ENCODE measurements around the gene TRIM74.
"Not testable (repeated sequence)": the region's sequence is repeated elsewhere in the genome, so short reads cannot be mapped to it uniquely, and the experiment has no call there.

- not testable (repeated sequence) for TF ChIP-seq ZBTB7A (tag by site-specific recombination; IDR thresholded peaks at IDR 0.05; ENCODE audit: low read depth); CTCF (tag by site-specific recombination; IDR thresholded peaks at IDR 0.05); HOXC10 (CRISPR knock-in tag; IDR thresholded peaks at IDR 0.05); ZNF350 (tag by site-specific recombination; IDR thresholded peaks at IDR 0.05); ZNF121 (tag by site-specific recombination; IDR thresholded peaks at IDR 0.05); ZNF274 (IDR thresholded peaks at IDR 0.05; ENCODE audit: low read length); ZNF274 (tag by site-specific recombination; IDR thresholded peaks at IDR 0.05; ENCODE audit: borderline replicate concordance)
- TF ChIP-seq, protein P1, sequence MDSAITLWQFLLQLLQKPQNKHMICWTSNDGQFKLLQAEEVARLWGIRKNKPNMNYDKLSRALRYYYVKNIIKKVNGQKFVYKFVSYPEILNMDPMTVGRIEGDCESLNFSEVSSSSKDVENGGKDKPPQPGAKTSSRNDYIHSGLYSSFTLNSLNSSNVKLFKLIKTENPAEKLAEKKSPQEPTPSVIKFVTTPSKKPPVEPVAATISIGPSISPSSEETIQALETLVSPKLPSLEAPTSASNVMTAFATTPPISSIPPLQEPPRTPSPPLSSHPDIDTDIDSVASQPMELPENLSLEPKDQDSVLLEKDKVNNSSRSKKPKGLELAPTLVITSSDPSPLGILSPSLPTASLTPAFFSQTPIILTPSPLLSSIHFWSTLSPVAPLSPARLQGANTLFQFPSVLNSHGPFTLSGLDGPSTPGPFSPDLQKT (IDR thresholded peaks at IDR 0.05; ENCODE audit: borderline replicate concordance, low read depth, low read length): not testable (repeated sequence)
These were observed 2.4 kb downstream of the TRIM74 start for GRCh38 chr7:72966892-72967291.

Data from HEK293 (cell line).